ENCODE measurements around the gene PTPRG.

PTPRG gene

GRCh38 chr3:61841111-61841845 is 279.9 kb downstream of the PTPRG start:
- no peak for DNase-seq

- no peak for DNase-seq
These were observed 280.6 kb downstream of the PTPRG start for GRCh38 chr3:61841988-61842387.

DNA sequence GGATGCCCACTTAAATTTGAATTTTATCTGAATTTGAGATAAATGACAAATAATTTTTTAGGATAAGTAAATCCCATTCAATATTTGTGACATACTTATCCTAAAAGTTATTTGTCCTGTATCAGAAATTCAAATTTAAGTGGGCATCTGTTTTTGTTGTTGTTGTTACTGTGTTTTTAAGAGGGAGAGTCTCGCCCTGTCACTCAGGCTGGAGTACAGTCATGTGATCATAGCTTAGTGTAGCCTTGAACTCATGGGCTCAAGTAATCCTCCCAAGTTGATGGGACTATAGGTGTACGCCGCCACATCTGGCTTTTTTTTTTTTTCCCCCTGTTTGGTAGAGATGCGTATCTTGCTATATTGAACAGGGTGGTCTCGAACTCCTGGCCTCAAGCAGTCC is 283.0 kb downstream of the PTPRG start:
- no peak for DNase-seq

DNA sequence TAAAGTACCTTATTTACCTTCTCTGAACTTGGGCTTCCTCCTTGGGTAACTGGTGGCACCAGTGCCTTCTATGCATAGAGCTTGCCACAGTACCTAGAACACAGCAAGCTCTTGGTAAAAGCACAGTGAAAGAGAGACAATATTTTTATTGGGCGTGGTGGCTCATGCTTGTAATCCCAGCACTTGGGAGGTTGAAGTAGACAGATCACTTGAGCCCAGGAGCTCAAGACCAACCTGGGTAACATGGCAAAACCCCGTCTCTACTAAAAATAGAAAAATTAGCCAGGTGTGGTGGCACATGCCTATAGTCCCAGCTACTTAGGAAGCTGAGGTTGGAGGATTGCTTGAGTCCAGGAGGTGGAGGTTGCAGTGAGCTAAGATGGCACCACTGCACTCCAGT is 285.1 kb downstream of the PTPRG start:
- DNase-seq = no peak

GRCh38 chr3:61847784-61848462 is 286.6 kb downstream of the PTPRG start:
- peak; percentile 72 for DNase-seq

- DNase-seq = no peak
These were observed 287.5 kb downstream of the PTPRG start for GRCh38 chr3:61848885-61849284.

DNA sequence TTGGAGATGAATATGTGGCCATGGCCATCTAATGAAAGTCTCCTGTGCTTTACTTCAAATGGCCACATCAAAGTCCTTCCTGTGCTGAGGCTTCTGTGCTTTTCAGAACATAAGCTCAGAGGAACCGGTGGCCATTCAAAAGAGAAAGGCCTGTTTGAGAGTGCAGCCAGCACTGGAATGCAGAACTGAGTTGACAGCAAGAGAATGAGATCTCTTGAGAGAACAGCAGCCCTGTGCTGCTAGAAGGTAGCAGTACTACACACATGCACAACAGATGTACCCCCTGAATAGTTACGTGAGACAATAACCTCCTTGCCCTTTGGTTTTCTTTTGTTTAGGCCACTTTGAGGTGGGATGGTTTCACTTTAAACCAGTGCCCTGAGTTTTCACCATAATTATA is 292.5 kb downstream of the PTPRG start:
- no peak for DNase-seq

- no peak for DNase-seq
These were observed 293.8 kb downstream of the PTPRG start for GRCh38 chr3:61855211-61855610.

DNA sequence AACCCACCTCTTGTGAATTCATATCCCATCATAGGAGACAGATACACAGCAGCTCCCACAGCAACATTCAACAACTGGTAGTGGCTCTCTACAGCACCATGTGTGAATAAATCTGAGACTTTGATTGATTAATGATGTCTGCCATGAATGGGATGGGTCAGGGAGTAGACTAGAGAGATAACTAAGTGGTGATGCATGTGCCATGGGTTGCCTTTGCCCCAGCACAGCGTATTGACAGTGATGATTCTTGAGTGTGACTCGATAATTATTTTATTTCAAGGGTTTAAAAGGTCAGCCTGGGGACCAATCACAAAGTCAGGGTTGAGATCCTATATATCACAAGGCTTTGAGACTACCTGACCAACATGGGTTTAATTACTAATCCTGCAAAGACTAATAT is 295.9 kb downstream of the PTPRG start:
- no peak for DNase-seq

DNA sequence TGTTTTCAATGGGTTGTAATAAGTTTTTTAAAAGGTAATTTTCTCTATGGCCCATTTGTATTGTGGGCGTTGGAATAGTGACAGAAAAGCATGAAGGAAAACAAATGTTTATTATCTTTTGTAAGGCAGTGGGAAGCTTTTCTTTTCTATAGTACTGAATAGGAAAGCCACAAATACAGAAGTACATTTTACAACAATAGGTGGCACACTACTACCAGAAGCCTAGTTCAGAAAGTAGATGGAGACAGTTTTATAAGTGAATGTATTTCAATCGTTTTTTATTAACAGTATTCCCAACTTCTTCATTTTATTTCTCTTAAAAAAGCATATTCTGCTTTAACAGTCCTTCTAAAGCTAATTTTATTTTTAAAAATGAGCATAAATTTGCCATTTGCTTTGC is 296.7 kb downstream of the PTPRG start:
- no peak for DNase-seq

GRCh38 chr3:61861410-61861809 is 300.0 kb downstream of the PTPRG start:
- DNase-seq = no peak

- DNase-seq = no peak
These were observed 301.4 kb downstream of the PTPRG start for GRCh38 chr3:61862614-61863289.

DNA sequence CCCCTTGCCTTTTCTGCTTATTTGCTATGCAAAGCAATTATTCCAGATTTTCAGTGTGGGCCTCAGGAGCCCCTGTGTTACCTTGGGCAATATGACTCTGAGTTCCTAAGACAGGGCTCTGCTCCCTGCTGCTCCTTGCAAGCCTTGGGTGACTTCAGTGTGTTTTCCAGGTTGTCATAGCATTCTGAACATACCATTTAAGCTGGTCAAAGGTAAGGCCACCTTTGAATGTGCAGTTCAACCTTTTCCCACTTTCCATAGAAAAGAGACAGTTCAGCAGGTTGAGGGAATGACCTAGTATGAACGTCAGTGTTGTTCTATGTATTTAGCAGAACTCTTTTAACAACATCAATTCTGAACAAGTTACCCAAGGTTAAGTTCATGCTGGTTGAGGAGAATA is 302.2 kb downstream of the PTPRG start:
- DNase-seq = no peak

GRCh38 chr3:61864886-61865285 is 303.5 kb downstream of the PTPRG start:
- no peak for DNase-seq

GRCh38 chr3:61865466-61866152 is 304.2 kb downstream of the PTPRG start:
- DNase-seq = no peak

- DNase-seq = no peak
These were observed 304.8 kb downstream of the PTPRG start for GRCh38 chr3:61866153-61866542.

DNA sequence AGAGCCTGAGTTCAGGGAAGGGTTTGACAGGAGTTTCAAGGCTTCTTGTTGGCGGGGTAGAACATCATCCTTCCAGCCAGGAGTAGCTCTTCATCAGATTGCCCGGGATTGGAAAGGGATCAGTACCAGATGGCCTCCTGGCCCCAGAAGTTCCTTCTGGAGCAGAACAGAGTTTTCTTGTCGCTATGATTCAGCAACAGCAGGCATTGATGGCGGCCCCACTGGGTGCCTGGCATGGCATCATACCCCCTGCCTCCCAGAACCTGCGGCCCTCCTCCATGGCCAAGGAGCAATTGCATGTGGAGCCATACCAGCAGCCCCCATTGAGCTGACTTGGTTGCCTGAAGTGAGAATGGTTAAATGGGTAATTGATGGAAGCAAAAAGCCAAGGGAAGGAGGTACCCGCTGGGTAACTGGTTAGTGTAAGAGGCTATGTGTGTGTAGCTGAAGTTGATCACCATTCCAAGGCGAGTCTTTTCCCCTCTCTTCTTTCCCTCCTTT is 305.6 kb downstream of the PTPRG start:
- DNase-seq = no peak

- no peak for DNase-seq
These were observed 307.1 kb downstream of the PTPRG start for GRCh38 chr3:61868499-61868898.

DNA sequence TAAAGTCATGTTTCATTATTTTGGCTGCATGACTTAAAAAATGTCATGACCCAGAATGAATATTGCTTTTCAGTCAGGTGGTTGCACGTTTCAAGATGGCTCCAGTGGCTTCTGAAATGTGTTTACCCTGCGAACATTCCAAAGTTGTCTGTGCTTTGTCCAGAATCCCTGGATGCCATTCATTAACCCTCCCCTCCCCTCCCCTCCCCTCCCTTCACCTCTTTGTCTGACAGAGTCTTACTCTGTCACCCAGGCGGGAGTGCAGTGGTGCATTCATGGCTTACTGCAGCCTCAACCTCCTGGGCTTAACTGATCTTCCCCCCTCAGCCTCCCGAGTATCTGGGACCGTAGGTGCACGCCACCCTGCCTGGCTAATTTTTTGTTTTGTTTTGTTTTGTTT is 308.0 kb downstream of the PTPRG start:
- DNase-seq = no peak

DNA sequence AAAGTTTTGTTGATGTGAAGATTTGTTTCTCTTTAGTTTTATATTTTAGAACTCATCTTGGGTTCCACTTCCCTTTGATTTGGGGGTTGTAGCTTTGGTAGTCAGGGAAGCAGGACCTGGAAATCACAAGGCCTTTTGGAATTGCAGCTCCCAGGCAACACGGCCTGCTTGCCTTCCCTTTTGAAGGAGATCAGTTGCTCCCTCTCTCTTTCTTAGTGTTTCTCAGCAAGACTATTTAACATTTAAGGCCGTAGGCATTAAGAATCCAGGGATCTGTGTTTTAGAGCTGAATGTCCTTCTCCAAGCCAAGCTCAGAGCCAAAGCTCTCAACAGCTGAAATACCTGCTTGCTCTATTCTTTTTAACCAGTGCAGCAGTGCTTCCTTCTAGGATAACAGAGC is 310.3 kb downstream of the PTPRG start:
- no peak for DNase-seq

GRCh38 chr3:61872077-61872706 is 310.8 kb downstream of the PTPRG start:
- no peak for DNase-seq

- DNase-seq = no peak
These were observed 313.9 kb downstream of the PTPRG start for GRCh38 chr3:61875046-61875844.
